K562 (cell line): ENCODE data around the gene ZNF821. TPM values are rescaled to one million over a fixed set of nuclear protein-coding genes. Genes with fewer than 3 reads are reported as not detected.

Experiments
- ARNT ChIP-seq, 2 experiments: fragments of 450-650 bp; IDR thresholded peaks; 2 replicates each; pipeline ENCODE4 v1.6.1; 2016; ENCODE audit warnings: mild to moderate bottlenecking in 1 of 2
- ATF7 ChIP-seq: fragments of 450-650 bp; IDR thresholded peaks from 2 replicates; pipeline ENCODE4 v1.7.1; 2014; ENCODE audit warnings: mild to moderate bottlenecking, moderate library complexity
- CTBP1 ChIP-seq: fragments of 450-650 bp; IDR thresholded peaks from 2 replicates; pipeline ENCODE4 v1.6.1; 2016; ENCODE audit warnings: borderline replicate concordance
- EHMT2 ChIP-seq: fragments of 450-650 bp; IDR thresholded peaks from 2 replicates; pipeline ENCODE4 v1.6.1; 2018; ENCODE audit warnings: antibody characterized with exemption
- ESRRA ChIP-seq: fragments of 450-650 bp; IDR thresholded peaks from 2 replicates; pipeline ENCODE4 v1.6.1; 2014; ENCODE audit warnings: low read depth, mild to moderate bottlenecking, moderate library complexity, borderline replicate concordance
- ETS1 ChIP-seq: conservative IDR thresholded peaks from 2 replicates; pipeline ENCODE4 v1.6.1; 2011; ENCODE audit warnings: low read depth, mild to moderate bottlenecking, low read length; ENCODE audit not compliant: control insufficient read depth
- HMGN3 ChIP-seq: IDR thresholded peaks from 2 replicates; pipeline ENCODE4 v1.6.1; 2011; ENCODE audit warnings: borderline replicate concordance, low read depth, mild to moderate bottlenecking, mixed read lengths, low read length; ENCODE audit not compliant: insufficient read length; ENCODE audit errors: extremely low read depth
- MITF ChIP-seq: IDR thresholded peaks from 2 replicates; pipeline ENCODE4 v1.6.1; 2014; ENCODE audit warnings: antibody characterized with exemption
- MYNN ChIP-seq, 2 experiments: sonication (generic); formaldehyde crosslinking in 1 of 2; IDR thresholded peaks; 2 replicates each; pipeline versions ENCODE4 v1.5.0 to v1.6.1; 2016 to 2020; ENCODE audit warnings: antibody characterized with exemption in 1 of 2, missing genetic modification reagents in 1 of 2
- PHF20 ChIP-seq: fragments of 450-650 bp; IDR thresholded peaks from 2 replicates; pipeline ENCODE4 v1.6.1; 2018; ENCODE audit not compliant: partially characterized antibody
- PHF8 ChIP-seq: fragments of 200-600 bp; sonication (generic); IDR thresholded peaks from 2 replicates; pipeline ENCODE4 v1.6.1; 2012; ENCODE audit warnings: mixed run types, mild to moderate bottlenecking, inconsistent platforms, low read length, moderate library complexity, borderline replicate concordance
- POLR2G ChIP-seq: fragments of 200-400 bp; formaldehyde crosslinking; IDR thresholded peaks from 2 replicates; pipeline ENCODE4 v1.6.1; 2017; ENCODE audit warnings: low read depth, mild to moderate bottlenecking, antibody characterized with exemption, low read length, moderate library complexity
- SOX6 ChIP-seq: fragments of 450-650 bp; IDR thresholded peaks from 2 replicates; pipeline ENCODE4 v1.6.1; 2014; ENCODE audit warnings: mild to moderate bottlenecking
- SP1 ChIP-seq: sonication (generic); formaldehyde crosslinking; IDR thresholded peaks from 2 replicates; pipeline ENCODE4 v1.8.1; 2022; ENCODE audit warnings: mild to moderate bottlenecking, missing genetic modification reagents
- TOE1 ChIP-seq, 2 experiments: fragments of 450-650 bp in 1 of 2; sonication (generic) in 1 of 2; formaldehyde crosslinking in 1 of 2; IDR thresholded peaks; 2 replicates each; pipeline versions ENCODE4 v1.7.1 to v1.8.0; 2016 to 2022; ENCODE audit warnings: borderline replicate concordance in 2 of 2, mild to moderate bottlenecking in 2 of 2, antibody characterized with exemption in 1 of 2, inconsistent platforms in 1 of 2, low read depth in 1 of 2, missing genetic modification reagents in 1 of 2, moderate library complexity in 1 of 2
- ZNF121 ChIP-seq: sonication (generic); formaldehyde crosslinking; conservative IDR thresholded peaks from 2 replicates; pipeline ENCODE4 v1.8.0; 2022; ENCODE audit warnings: missing genetic modification reagents
- ZNF197 ChIP-seq: fragments of 200-800 bp; sonication (Bioruptor generic); IDR thresholded peaks from 2 replicates; pipeline ENCODE4 v1.6.1; 2016; ENCODE audit warnings: low read depth, missing genetic modification characterization, missing compliant biosample characterization
- ZSCAN32 ChIP-seq: fragments of 450-650 bp; formaldehyde crosslinking; IDR thresholded peaks from 2 replicates; pipeline ENCODE4 v1.4.0; 2020; ENCODE audit warnings: mild to moderate bottlenecking, moderate library complexity
- polyA plus RNA-seq, 8 experiments: library from polyadenylated mRNA; depleted of rRNA in 4 of 8; stranded (reverse) in 5 of 8; unstranded in 3 of 8; fragments of >200 nt; fragmentation: Nextera tagmentation in 2 of 8; fragmentation: Illumina TruSeq in 1 of 8; extraction: Ambion mirVana in 2 of 8; extraction: Trizol in 1 of 8; gene quantifications; 2 replicates each; pipeline versions ENCODE4 v1.2.1 to v1.2.3, GENCODE V29; 2011 to 2014; ENCODE audit warnings: inconsistent platforms in 1 of 8, missing spikeins in 1 of 8
- total RNA-seq, 7 experiments: library from RNA; depleted of rRNA in 6 of 7; stranded (reverse); fragments of >200 nt in 6 of 7; fragmentation: Illumina TruSeq in 2 of 7; extraction: Trizol in 2 of 7; gene quantifications; 2 replicates each; pipeline versions ENCODE4 v1.2.1 to v1.2.3, GENCODE V29; 2011 to 2021; ENCODE audit warnings: low replicate concordance in 1 of 7
- TF ChIP-seq, protein P1 (sequence below): sonication (generic); formaldehyde crosslinking; IDR thresholded peaks from 2 replicates; pipeline ENCODE4 v1.5.0; 2020; ENCODE audit warnings: missing genetic modification reagents
- TF ChIP-seq, protein P2 (sequence below): sonication (generic); formaldehyde crosslinking; IDR thresholded peaks from 2 replicates; pipeline ENCODE4 v1.9.0; 2022; ENCODE audit warnings: mild to moderate bottlenecking, missing genetic modification reagents
- TF ChIP-seq, protein P3 (sequence below): fragments of 450-650 bp; formaldehyde crosslinking; IDR thresholded peaks from 2 replicates; pipeline ENCODE4 v1.4.0; 2020; ENCODE audit warnings: mild to moderate bottlenecking, mixed read lengths

The ZNF821 gene
- total and polyA plus RNA-seq, 9 of the 15 experiments (the other 6 are each of a cell fraction or from before 2014, with no cell fraction given): 0.38 to 5.6 (median 3.6) TPM

GRCh38 chr16:71845639-71846430 is 38.1 kb downstream of the ZNF821 start, which contains the start of gene ATXN1L (continued):
- TF ChIP-seq MYNN (IDR thresholded peaks at IDR 0.05): peak; percentile 32; the same call in 1 of the 2 replicates
- TF ChIP-seq MYNN (CRISPR knock-in tag; IDR thresholded peaks at IDR 0.05): no peak
- TF ChIP-seq, protein P1, sequence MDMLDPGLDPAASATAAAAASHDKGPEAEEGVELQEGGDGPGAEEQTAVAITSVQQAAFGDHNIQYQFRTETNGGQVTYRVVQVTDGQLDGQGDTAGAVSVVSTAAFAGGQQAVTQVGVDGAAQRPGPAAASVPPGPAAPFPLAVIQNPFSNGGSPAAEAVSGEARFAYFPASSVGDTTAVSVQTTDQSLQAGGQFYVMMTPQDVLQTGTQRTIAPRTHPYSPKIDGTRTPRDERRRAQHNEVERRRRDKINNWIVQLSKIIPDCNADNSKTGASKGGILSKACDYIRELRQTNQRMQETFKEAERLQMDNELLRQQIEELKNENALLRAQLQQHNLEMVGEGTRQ (CRISPR knock-in tag): peak; percentile 78
- peak; percentile 18; the same call in 1 of the 2 replicates for TF ChIP-seq ZNF121
- TF ChIP-seq CTBP1: peak; percentile 21; the same call in 1 of the 2 replicates
- peak; percentile 92 for TF ChIP-seq TOE1 (IDR thresholded peaks at IDR 0.05; ENCODE audit: borderline replicate concordance)
- TF ChIP-seq TOE1 (CRISPR knock-in tag; IDR thresholded peaks at IDR 0.05; ENCODE audit: borderline replicate concordance, low read depth): no peak
- 0 out of 2 replicates have a peak, but pooled peaks have one; percentile 21 for TF ChIP-seq ESRRA
- TF ChIP-seq HMGN3: peak; percentile 89
- peak; percentile 85 for TF ChIP-seq ATF7
- TF ChIP-seq, protein P2, sequence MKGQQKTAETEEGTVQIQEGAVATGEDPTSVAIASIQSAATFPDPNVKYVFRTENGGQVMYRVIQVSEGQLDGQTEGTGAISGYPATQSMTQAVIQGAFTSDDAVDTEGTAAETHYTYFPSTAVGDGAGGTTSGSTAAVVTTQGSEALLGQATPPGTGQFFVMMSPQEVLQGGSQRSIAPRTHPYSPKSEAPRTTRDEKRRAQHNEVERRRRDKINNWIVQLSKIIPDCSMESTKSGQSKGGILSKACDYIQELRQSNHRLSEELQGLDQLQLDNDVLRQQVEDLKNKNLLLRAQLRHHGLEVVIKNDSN (CRISPR knock-in tag): peak; percentile 88
- TF ChIP-seq MITF: 0 out of 2 replicates have a peak, but pooled peaks have one; percentile 49
- TF ChIP-seq POLR2G: peak; percentile 97
- peak; percentile 97; the same call in 1 of the 2 replicates for TF ChIP-seq PHF8
- TF ChIP-seq ZSCAN32: peak; percentile 11; the same call in 1 of the 2 replicates
- TF ChIP-seq EHMT2: no peak
- TF ChIP-seq ZNF197 (CRISPR knock-in tag): peak; percentile 36; the same call in 1 of the 2 replicates
- TF ChIP-seq ETS1: peak; percentile 79; the same call in 1 of the 2 replicates
- TF ChIP-seq, protein P3, sequence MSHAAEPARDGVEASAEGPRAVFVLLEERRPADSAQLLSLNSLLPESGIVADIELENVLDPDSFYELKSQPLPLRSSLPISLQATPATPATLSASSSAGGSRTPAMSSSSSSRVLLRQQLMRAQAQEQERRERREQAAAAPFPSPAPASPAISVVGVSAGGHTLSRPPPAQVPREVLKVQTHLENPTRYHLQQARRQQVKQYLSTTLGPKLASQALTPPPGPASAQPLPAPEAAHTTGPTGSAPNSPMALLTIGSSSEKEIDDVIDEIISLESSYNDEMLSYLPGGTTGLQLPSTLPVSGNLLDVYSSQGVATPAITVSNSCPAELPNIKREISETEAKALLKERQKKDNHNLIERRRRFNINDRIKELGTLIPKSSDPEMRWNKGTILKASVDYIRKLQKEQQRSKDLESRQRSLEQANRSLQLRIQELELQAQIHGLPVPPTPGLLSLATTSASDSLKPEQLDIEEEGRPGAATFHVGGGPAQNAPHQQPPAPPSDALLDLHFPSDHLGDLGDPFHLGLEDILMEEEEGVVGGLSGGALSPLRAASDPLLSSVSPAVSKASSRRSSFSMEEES (CRISPR knock-in tag): peak; percentile 86
- peak; percentile 93 for TF ChIP-seq PHF20
- no peak for TF ChIP-seq ARNT (IDR thresholded peaks at IDR 0.05)
- TF ChIP-seq SP1 (CRISPR knock-in tag): peak; percentile 100
- TF ChIP-seq SOX6: peak; percentile 43; the same call in 1 of the 2 replicates
